HG03342 (cell line): Measurements from ENCODE around the gene IGF2BP3.
"Not testable (repeated sequence)": the region's sequence is repeated elsewhere in the genome, so short reads cannot be mapped to it uniquely, and the experiment has no call there.

Source experiments
- ATAC-seq: cut with Tn5 transposase; IDR thresholded peaks from one replicate; pipeline ENCODE4 v1.9.1; 2021; ENCODE audit warnings: mild to moderate bottlenecking, moderate library complexity; ENCODE audit not compliant: unreplicated experiment

Gene IGF2BP3

DNA sequence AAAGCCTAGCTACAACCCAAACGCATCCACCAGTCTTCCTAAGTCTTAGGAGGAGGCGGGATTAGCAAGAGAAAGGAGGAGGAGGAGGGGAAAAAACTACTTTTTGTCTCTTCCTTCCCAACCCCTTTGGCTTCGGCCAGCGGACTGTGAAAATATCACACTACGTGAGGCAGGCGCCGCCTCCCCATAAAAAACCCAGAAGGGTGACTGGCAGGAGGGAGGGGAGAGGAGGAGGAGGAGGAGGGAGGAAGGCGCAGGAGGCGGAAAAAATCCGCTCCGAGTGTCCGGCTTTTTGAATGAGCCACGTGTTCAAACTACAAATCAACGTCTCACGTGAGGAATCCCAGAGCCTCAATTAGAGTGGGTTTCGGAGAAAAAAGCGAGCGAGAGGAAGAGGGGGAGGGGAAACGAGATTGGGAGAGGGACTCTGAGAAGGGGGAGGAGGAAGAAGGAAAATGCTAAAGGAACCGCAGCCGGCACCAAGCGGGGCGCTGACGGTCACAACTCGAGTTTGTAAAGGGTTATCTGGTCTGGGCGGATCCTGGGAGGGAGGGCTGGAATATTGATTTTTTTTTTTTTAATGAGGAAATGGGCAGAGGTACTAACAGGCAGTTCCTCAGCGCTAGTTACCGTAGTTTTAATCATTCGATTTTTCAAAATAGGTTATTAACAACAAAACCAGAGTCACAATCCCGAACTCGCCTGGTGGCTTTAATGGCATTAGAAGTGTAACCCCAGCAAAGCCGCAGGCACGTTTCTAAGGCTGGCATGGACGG lies at the start of gene IGF2BP3:
Gene IGF2BP3, minus strand, starts transcription at position 162 of the 776 bp plus-strand sequence. CDS start 381 bp downstream, outside the sequence.
- ATAC-seq, result no peak

DNA sequence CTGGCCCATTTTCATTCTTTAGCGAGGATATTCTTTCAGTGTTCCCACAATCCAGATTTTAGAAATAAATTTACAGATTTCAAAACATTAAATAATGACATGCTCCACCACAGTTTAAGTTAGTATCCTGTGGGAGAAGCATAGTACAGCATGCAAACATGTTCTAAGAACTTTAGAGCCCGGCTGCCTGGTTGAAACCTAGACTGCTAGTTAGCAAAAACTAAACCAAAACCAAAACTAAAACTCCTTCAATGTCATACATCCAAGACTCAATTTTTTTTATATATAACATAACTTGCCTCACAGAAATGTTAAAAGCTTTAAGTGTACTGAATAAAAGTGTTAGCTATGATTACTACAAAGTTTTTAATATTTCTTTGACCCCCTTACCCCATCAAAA lies 44.5 kb upstream of the IGF2BP3 start:
- no peak for ATAC-seq

DNA sequence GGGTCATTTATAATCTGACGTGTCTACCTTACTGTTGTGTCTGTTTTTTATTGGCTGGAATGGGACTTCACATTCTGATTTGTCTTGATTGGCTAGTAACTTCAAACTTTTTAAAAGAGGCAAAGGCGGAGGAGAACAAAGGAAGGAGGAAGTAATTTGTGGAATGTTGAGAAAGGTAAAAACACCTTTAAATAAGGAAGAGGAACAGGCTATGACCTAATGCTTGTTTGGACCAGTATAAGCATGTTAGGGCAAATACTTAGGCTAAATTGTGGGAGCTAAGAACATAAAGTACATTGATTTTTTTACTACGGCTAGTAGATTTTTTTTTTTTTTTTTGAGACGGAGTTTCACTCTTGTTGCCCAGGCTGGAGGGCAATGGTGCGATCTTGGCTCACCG lies 43.5 kb upstream of the IGF2BP3 start:
- not testable (repeated sequence) for ATAC-seq

DNA sequence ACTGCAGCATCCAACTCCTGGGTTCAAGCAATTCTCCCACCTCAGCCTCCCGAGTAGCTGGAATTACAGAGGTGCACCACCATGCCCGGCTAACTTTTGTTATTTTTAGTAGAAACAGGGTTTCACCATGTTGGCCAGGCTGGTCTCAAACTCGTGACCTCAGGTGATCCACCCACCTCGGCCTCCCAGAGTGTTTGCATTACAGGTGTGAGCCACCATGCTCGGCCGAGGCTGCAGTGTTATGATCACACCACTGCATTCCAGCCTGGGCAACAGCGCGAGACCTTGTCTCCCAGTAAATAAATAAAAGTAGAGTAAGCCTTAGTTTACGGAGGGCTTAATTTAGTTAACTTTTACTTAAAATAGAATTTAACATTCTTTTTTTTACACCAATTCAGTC lies 23.7 kb upstream of the IGF2BP3 start:
- ATAC-seq, result no peak

DNA sequence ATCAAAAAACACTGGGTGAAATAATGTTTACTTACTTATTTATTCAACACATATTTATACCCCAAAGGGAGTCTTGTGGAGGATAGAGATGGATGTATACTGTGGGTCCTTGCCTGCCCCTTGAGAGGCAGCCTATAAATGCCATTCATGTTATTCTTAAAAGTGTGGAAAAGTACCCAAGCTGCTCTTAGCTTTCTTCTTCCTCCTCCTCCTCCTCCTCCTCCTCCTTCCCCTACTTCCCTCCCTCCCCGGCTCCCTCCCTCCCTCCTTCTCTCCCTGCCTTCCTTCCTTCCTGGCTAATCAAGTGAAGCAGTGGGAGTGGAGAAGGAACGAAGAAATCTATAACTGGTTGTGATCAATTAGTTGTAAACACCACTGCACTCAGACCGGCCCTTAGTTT lies 21.2 kb upstream of the IGF2BP3 start:
- no peak for ATAC-seq

DNA sequence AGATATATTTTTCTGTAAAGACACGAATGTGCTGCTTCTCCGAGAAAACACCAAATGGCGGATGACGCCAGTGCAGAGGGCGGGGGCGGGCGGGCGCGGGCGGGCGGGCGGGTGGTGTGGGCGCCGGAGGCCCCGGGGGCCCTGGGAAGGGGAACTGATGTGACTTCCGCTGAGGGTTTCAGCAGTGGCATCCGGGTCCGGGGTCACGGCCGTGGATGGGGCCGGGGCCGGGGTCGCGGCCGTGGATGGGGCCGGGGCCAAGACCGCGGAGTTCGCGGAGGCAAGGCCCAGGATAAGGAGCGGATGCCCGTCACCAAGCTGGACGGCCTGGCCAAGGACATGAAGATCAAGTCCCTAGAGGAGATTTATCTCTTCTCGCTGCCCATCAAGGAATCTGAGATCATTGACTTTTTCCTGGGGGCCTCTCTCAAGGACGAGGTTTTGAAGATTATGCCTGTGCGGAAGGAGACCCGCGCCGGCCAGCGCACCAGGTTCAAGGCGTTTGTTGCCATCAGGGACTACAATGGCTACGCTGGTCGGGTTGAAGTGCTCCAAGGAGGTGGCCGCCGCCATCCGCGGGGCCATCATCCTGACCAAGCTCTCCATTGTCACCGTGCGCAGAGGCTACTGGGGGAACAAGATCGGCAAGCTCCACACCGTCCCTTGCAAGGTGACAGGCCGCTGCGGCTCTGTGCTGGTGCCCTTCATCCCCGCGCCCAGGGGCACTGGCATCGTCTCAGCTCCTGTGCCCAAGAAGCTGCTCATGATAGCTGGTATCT lies 20.3 kb upstream of the IGF2BP3 start:
- peak; percentile 77 for ATAC-seq

DNA sequence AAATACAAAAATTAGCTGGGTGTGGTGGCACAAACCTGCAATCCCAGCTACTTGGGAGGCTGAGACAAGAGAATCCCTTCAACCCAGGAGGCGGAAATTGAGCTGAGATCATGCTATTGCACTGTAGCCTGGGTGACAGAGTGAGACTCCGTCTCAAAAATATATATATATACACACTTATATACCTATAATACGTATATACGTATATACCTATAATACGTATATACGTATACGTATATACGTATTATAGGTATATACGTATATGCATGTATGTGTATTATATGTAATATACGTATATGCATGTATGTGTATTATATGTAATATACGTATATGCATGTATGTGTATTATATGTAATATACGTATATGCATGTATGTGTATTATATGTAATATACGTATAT lies 18.4 kb upstream of the IGF2BP3 start:
- not testable (repeated sequence) for ATAC-seq

DNA sequence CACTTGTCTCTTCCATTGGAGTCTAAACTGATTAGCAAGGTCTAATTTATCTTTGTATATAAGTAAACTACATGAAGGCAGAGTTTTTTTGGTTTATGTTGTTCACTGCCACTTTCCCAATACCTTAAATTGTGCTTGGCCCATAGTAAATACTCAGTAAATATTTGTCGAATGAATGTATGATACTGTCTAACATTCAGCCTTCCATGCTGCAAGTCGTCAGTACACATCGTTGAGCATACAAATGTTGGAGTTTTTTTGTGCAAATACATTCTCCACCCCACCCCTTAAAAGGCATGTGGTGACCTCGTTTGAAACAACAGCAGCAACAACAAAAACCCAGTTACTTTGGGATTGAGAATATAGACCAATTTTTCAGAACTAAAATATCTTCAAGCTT lies 17.4 kb upstream of the IGF2BP3 start:
- no peak for ATAC-seq

DNA sequence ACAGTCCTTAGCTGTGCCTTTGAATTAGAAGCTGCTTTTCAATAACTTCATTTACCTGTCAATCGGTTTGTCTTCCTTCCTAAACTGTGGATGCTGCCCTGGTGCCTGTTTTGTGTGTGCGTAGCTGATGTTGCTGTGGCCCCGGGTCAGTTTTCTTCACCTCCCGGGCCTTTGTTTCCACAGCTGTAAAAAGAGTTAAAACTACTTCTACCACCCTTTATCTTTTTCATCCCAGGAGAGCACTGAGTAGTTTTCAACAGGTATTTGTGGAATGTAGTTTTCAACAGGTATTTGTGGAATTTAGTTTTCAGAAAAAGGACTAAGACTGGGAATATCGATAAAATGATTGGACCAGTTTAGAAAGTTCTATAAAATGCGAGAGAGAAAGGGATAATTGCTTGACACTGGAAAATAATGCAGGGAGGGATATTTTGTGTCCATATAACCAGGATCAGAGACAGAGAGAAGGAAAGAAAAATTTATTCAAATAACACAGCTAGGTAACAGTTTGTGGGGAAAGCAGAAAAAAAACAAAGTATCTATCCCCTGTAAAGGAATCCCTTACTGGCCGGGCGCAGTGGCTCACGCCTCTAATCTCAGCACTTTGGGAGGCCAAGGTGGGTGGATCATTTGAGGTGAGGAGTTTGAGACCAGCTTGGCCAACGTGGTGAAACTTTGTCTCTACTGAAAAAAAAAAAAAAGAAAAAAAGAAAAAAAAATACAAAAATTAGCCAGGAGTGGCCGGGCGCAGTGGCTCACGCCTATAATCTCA lies 15.9 kb upstream of the IGF2BP3 start:
- no peak for ATAC-seq

DNA sequence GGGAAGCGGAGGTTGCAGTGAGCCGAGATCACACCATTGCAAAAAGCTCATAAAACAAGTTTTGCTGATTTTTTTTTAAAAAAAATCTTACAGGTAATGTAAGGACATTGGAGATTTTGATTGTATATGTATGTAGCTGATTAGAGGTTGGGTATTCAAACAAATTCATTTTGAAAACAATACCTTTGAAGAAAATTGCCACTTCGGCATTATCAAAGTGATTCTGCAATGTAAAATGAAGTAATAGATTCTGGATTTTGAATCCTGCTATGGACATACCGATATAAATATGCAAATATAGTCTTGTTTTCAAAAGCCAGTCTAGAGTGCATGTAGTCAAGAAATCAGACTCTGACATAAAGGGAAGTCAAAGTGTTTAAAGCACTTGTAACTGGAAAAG lies 12.4 kb upstream of the IGF2BP3 start:
- no peak for ATAC-seq

DNA sequence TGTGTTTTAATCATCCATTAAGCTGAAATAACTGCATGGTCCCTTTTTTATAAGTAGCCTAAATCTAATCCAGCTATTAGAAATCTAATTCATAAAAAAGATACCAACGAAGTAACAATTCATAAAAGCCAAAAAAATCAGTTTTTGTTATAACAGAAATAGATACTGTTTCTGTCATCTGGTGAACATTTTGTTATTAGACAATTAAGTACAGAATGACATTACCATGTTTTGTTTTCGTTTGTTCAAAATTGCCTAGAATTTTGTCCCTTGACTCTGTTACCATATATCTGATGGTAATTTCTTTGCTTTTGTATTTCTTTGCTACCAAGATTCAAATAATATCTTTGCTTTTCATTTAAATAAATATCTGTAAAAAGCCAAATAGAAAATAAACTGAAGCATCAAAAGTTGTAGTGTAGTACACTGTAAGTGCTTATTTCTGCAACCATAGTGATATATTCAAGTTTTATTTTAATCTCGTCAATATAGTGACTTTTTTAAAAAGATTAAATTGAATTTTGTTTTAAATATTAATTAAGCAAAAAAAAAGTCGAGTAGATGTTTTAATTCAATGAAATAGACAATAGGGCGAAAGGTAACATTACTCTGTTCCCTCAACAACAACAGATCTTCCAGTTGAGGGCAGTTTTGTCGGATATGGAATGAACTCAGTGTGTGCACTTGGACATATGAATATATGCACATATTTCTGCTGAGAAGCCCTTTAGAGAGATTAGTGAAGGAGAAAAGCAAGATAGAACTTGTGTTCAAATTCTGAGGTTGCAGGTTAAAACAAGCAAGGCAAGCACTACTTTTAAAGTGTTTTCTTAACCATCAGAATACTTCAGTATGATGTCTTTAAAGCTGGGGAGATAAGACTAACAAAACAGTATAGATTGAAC lies 7.9 kb upstream of the IGF2BP3 start:
- no peak for ATAC-seq

DNA sequence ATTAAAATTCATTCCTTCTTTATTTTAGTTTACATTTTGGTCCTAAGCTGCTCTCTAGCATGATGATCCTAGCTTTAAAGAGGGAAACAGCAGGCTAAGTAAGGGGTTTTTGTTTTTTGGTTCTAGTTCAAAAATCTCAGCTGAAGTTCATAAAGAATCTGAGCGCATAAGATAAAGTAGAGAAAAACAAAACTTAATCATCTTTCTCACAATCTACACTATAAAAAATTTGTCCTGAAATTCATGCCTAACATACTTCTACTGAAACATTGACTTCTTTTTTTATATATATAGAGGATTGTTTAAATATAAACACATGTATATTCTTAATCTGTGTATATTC lies 6.8 kb upstream of the IGF2BP3 start:
- ATAC-seq, result no peak

DNA sequence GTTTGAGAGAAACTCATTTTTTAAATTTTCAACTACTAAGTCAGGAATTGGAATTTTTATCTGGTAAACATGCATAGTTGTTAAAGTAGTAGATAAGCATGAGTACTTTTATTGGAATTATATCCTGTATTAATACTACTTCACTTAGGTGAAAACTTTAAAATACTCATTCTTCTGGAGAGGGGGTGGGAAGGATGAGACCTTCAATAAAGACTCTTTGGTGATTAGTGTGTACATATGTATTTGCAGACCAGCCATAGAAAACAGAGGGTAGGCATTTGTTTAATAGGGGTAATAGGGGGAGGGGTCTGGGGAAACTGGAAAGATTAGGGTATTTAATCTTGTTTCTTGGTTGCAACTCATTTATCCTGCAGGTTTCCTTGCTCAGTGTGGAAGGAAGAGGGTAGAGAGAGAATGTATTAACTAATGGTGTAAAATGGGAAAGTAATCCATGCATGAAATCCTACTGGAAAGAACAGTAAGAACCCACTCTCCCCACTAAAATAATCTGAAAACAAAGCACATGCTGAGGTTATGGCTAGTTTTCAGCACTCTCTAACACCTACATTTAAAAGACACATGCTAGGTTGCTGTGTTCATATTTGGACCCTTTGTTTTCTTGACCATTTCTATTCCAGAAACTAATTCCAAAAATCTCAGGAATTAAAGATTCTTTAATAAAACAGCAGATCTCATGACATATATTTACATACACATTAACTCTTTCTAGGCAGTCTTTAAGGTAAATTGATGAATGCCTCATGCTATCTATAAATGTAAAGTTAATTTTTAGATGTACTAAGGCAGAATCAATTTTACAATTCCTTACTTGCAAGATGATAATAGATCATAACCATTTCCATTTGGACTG lies 6.2 kb upstream of the IGF2BP3 start:
- no peak for ATAC-seq

DNA sequence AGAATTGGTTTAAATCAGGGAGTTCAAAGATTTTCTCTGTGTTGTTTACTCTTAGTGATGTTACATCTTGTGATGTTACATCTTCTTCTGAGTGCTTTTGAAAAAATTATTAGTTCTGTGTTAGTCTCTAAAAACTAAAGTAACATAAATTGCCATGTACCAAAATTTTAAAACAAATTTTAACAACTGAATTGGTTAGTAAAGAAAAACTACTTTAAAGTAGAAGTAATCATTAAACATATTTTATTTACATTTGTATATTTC lies 5.2 kb upstream of the IGF2BP3 start:
- ATAC-seq, result no peak

DNA sequence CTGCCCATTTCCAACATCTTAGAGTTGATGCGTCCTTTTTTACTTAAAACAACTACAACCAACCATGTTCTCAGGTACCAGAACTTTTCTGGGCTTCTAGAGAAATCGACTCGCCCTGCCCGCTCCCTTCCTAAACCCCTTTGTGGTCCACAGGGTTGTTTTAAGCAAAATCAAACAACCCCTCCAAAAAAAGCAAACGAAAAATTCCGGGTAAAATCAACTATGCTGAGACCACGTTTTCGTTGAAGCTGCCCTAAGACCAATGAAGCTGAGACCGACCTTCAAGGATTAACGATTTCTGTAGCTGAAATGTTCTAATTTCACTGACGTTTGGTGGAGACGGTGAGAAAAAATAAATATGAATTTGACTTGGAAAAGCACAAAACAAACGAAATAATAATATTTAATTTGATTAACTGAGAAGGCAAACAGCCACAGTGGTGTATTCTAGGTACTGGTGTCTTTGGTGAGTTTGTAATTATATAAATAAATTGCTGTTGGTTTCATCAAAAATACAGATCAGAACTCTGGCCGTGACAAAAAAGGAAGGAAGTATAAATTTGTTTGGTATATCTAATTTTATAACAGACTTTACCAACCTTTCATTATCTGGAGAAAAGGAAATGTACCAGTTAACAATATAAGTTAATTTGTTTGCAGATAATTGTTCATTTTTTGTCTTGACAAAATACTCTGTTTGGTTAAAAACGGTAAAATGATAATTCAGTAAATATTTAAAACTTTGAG lies 4.7 kb upstream of the IGF2BP3 start:
- ATAC-seq, result no peak

DNA sequence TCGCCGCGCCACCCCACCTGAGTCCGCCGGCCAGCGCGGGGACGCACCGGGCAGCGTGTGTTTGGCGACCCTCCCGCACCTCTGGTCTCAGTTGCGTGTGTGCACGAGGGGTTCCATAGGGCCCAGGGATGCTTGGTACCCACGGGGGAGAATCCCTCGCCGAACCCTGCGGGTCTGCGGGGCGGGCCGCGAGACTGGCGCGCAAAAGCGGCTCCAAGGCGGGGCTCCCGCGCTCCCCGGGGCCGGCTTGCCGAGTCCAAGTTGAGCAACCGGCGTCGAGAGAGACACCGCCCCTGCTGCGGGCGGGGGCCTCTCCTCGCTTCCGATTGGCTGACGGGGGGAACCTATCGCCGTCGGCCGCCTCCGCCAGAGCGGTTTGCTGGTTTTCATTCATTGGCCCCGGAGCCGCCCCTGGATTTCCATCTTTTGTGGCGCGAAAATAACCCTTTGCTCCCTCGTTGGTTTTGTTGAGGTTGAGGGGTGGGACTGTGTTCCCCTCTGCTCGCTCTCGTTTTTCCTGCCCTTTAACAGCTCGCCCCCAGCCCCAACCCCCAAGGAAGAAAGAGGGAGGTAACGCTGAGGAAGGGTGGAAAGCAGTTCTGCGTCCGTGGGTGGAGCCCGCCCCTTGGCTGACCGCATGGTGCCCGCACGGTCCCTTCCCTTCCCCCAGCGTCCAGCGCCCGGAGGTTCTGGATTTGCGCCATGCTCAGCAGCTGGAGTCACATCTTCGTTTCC lies 4.0 kb upstream of the IGF2BP3 start:
- peak; percentile 70 for ATAC-seq

DNA sequence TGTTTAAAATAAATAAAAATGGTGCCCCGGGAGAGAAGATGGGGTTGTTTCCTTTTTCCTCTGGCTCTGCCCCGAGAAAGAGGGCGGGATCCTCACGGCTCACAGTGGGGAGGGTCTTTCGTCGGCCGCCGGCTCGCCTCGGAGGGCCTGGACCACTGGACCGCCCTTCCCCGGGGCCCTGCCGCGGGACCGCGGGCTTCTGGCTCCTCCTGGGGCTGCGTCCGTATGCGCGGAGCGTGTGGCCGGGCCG lies 3.5 kb upstream of the IGF2BP3 start:
- no peak for ATAC-seq

DNA sequence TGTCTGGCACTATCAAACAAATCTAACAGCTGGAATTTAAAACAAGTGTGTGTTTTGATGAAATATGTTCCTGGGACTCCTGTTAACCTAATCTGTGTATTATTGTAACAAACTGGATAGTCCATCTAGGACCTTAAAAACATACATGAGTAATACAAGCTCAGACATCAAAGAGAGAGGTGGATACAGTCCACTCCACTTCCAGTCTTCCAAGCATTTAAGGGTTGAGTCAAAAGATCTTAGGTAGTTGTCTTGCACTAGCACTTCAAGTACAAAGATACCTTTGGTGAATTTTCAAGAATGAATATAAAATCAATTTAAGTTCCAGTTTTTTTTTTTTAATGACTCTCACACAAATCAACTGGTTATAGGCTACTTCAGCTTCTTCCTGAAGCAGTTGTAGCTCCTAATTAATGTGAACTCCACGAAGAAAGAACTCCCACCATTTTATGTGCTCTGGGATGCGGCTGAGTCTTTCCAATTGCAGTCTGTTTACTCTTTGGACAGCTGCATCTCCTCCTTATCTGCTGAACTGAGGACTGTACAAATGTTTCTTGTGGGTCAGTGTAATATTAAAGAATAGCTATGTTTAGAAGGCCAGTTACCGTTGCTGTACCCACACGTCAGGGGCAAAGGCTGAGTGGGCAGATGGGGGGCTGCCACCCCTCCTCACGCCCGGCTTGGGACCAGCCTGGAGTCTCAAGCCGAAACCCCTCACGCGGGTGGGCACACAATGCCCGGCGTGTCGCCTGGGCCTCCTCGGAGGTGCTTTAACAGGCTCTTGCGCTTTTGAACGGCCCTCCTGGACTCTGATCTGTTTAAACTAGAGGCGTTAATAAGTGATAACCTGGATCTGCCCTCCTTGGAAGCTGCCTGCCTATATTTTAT lies 2.9 kb upstream of the IGF2BP3 start:
- ATAC-seq, result no peak
